ENCODE results near the gene HNF4A. TPM values are rescaled to one million over a fixed set of nuclear protein-coding genes. Genes with fewer than 3 reads are reported as not detected.

HNF4A gene
- total and polyA plus RNA-seq, 2 of the 13 experiments (the other 11 are each of a cell fraction or from before 2014, with no cell fraction given): 80.9 to 169 TPM

DNA sequence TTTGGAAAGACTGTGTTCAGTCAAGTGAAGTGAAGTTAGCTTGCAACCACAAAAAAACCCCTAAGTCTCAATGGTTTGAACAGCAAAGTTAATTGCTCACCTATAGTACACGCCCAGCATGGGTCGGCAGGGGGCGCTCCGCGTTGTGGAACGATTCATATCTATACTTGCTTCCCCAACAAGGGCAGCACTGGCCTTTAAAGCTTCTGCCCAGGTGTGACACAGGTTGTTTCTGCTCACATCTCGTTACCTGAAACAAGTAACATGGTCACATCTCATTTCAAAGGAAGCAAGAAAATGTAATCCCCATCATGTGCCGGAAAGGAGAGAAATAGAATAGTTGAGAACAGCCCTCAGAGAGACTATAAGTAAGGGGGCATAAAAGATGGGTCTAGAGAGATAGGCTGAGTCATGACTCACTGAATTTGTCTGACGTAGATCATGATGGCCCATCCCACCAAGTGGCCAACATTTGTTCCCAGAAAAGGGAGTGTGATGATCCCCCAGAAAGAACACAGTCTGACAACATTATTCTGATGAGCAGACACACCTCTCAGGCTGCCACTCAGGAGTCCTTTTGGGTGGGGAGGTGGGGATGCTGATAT is 29.0 kb downstream of the HNF4A start (continued):
- TF ChIP-seq ARID4A (CRISPR knock-in tag; IDR thresholded peaks at IDR 0.05; ENCODE audit: borderline replicate concordance) (peak; percentile 35; the same call in 1 of the 2 replicates), ZSCAN9 (CRISPR knock-in tag; IDR thresholded peaks at IDR 0.05; ENCODE audit: borderline replicate concordance) (0 out of 2 replicates have a peak, but pooled peaks have one; percentile 33)

DNA sequence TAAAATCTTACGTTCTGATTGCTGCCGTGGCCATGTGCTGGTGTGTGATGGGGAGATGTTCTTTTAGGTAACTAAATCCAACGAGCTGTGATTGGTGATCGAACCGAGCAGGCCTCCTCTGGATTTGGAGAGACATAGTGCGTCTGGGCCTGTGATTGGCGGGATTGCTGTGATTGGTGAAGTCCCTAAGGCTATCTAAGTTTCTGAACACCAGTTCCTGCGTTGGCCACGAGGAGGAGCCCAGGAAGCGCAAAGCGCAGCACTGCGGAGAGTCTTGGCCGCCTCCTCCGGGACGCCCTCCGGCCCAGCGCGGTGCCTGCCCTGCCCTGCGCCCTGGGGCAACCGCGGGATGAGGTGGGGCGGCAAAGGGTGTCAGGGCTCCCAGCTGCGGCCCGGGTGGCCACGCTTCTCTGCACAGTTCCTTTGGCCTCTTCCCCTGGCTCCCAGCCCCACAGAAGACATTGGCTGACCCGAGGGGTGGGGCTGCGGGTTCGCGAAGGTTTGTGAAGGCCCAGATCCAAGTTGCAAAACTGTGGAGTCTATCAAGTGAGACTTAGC is 33.0 kb downstream of the HNF4A start:
- FAIRE-seq: no peak
- peaks cover 72% of the 10 kb centered on the region for H3K4me1 ChIP-seq (ENCODE audit: insufficient read depth, low read length)
- H3K27ac ChIP-seq (ENCODE audit: extremely low read length, insufficient read depth, low read length): no peak overlapping the region
- DNase-seq (ENCODE audit: low spot score): no peak
- intact Hi-C loops (cut with micrococcal nuclease; ENCODE audit: unreplicated experiment): no loop called here
- WGBS (ENCODE audit: low lambda C conversion rate): 88% methylated on average over 21 of the region's 29 CpGs
- no peaks in the 10 kb centered on the region for H3K9me3 ChIP-seq (ENCODE audit: low read length)
- BruUV-seq (replicated peaks): no TSS peak
- H3K79me2 ChIP-seq (ENCODE audit: insufficient read depth, low read length): peaks cover 79% of the 10 kb centered on the region
- no peak overlapping the region for H3K9ac ChIP-seq (ENCODE audit: insufficient read depth, low read depth, low read length)
- H3K36me3 ChIP-seq (replicated peaks in 1 of 2; ENCODE audit: control insufficient read depth in 1 of 2, insufficient read depth in 2 of 2, low read length in 2 of 2): peaks cover 21 to 37% of the 10 kb centered on the region in 2 experiments
- ATAC-seq: peak; percentile 11
- ChIA-PET CTCF (ENCODE audit: low intra/inter-chr PET ratio, low total read pairs) (interaction anchor here (1.3 to 5.5 kb wide), 4 partner anchors 72 to 172 kb away, joined by 3 to 73 read pairs (median 13); no protein-coding TSS in a partner anchor), POLR2A (interaction anchor here (1.1 to 1.5 kb wide), 2 partner anchors 23 to 29 kb away, joined by 4 to 7 read pairs; no protein-coding TSS in a partner anchor)
- H2AFZ ChIP-seq (ENCODE audit: low read length): no peak overlapping the region
- in situ Hi-C loops (cut with HindIII; ENCODE audit: extremely low pct_ligation_motif_present, low pct_unique_long_range_greater_than_20kb): loop anchor here (5.0 kb wide), 1 partner anchor 171 kb away; no protein-coding TSS in a partner anchor
- H3K4me2 ChIP-seq (ENCODE audit: low read depth, low read length): no peak overlapping the region
- no peak overlapping the region for H3K4me3 ChIP-seq (replicated peaks in 1 of 3; ENCODE audit: insufficient read depth in 1 of 3, low read depth in 2 of 3, low read length in 3 of 3)
- no peaks in the 10 kb centered on the region for H3K27me3 ChIP-seq (ENCODE audit: control insufficient read depth in 1 of 2, insufficient read depth in 2 of 2, low read length in 2 of 2)
- no peaks in the 10 kb centered on the region; the same call in 1 of the 2 replicates for H4K20me1 ChIP-seq (ENCODE audit: insufficient read depth, low read length)
- TF ChIP-seq ZNF556 (CRISPR knock-in tag; IDR thresholded peaks at IDR 0.05; ENCODE audit: borderline replicate concordance): no peak
- TF ChIP-seq, protein P1, sequence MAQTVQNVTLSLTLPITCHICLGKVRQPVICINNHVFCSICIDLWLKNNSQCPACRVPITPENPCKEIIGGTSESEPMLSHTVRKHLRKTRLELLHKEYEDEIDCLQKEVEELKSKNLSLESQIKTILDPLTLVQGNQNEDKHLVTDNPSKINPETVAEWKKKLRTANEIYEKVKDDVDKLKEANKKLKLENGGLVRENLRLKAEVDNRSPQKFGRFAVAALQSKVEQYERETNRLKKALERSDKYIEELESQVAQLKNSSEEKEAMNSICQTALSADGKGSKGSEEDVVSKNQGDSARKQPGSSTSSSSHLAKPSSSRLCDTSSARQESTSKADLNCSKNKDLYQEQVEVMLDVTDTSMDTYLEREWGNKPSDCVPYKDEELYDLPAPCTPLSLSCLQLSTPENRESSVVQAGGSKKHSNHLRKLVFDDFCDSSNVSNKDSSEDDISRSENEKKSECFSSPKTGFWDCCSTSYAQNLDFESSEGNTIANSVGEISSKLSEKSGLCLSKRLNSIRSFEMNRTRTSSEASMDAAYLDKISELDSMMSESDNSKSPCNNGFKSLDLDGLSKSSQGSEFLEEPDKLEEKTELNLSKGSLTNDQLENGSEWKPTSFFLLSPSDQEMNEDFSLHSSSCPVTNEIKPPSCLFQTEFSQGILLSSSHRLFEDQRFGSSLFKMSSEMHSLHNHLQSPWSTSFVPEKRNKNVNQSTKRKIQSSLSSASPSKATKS (CRISPR knock-in tag; IDR thresholded peaks at IDR 0.05): no peak
- no peak for TF ChIP-seq PITX1 (CRISPR knock-in tag; IDR thresholded peaks at IDR 0.05)
- no peak for TF ChIP-seq ZFP62 (CRISPR knock-in tag; IDR thresholded peaks at IDR 0.05)
- TF ChIP-seq FOSL2 (CRISPR knock-in tag; IDR thresholded peaks at IDR 0.05): peak; percentile 40; the same call in 1 of the 2 replicates
- no peak for TF ChIP-seq SIX1 (CRISPR knock-in tag; IDR thresholded peaks at IDR 0.05; ENCODE audit: borderline replicate concordance)
- no peak for TF ChIP-seq ZNF841 (CRISPR knock-in tag; IDR thresholded peaks at IDR 0.05; ENCODE audit: borderline replicate concordance)
- TF ChIP-seq ZFX (CRISPR knock-in tag; IDR thresholded peaks at IDR 0.05; ENCODE audit: low read depth): peak; percentile 41; the same call in 1 of the 2 replicates
